ENCODE measurements around the gene NBPF8. TPM values are rescaled to one million over a fixed set of nuclear protein-coding genes. Genes with fewer than 3 reads are reported as not detected.
"Not testable (repeated sequence)": the region's sequence is repeated elsewhere in the genome, so short reads cannot be mapped to it uniquely, and the experiment has no call there.

NBPF8 gene
- 1.7 and 3.4 TPM in 2 replicates for total RNA-seq (2014; rRNA removed; shearing (Covaris generic); ENCODE audit: low replicate concordance)

- peak; percentile 85 for DNase-seq
- not testable (repeated sequence) for H3K27me3 ChIP-seq, H3K36me3 ChIP-seq, H3K9me3 ChIP-seq
- peak within 1 kb of the TSS; percentile 86 for H3K4me3 ChIP-seq
Observed at GRCh38 chr1:120414911-120415480, at the start of gene NBPF8. Gene NBPF8 (plus strand): TSS chr1:120415035. CDS start chr1:120436523, 21,488 bp downstream.

GRCh38 chr1:120367709-120368108, 47.1 kb upstream of the NBPF8 start:
- H3K4me3 ChIP-seq, H3K9me3 ChIP-seq, DNase-seq, H3K36me3 ChIP-seq, H3K27me3 ChIP-seq: not testable (repeated sequence)

GRCh38 chr1:120386651-120387050, 28.2 kb upstream of the NBPF8 start:
- not testable (repeated sequence) for H3K36me3 ChIP-seq, H3K4me3 ChIP-seq, H3K9me3 ChIP-seq, DNase-seq, H3K27me3 ChIP-seq

GRCh38 chr1:120388597-120389126, 26.2 kb upstream of the NBPF8 start:
- H3K4me3 ChIP-seq, H3K9me3 ChIP-seq, H3K36me3 ChIP-seq, H3K27me3 ChIP-seq: not testable (repeated sequence)
- DNase-seq: peak; percentile 2

- not testable (repeated sequence) for DNase-seq, H3K36me3 ChIP-seq, H3K27me3 ChIP-seq, H3K9me3 ChIP-seq, H3K4me3 ChIP-seq
Observed at GRCh38 chr1:120391365-120391764, 23.5 kb upstream of the NBPF8 start.

- not testable (repeated sequence) for H3K27me3 ChIP-seq, H3K4me3 ChIP-seq, DNase-seq, H3K9me3 ChIP-seq, H3K36me3 ChIP-seq
Observed at GRCh38 chr1:120393316-120394232, 21.3 kb upstream of the NBPF8 start.

- not testable (repeated sequence) for H3K27me3 ChIP-seq, H3K9me3 ChIP-seq, H3K4me3 ChIP-seq, DNase-seq, H3K36me3 ChIP-seq
Observed at GRCh38 chr1:120405348-120405747, 9.5 kb upstream of the NBPF8 start.

GRCh38 chr1:120414451-120414850, 384 bp upstream of the NBPF8 start:
- H3K4me3 ChIP-seq, H3K36me3 ChIP-seq, DNase-seq, H3K27me3 ChIP-seq, H3K9me3 ChIP-seq: not testable (repeated sequence)

GRCh38 chr1:120415492-120415961, 692 bp downstream of the NBPF8 start:
- DNase-seq: peak; percentile 76
- peak overlapping the region; percentile 86 for H3K4me3 ChIP-seq

GRCh38 chr1:120425063-120425462, 10.2 kb downstream of the NBPF8 start:
- not testable (repeated sequence) for H3K36me3 ChIP-seq, H3K27me3 ChIP-seq, H3K4me3 ChIP-seq, H3K9me3 ChIP-seq, DNase-seq

More at GRCh38 chr1:120415492-120415961, 692 bp downstream of the NBPF8 start:
- H3K9me3 ChIP-seq, H3K36me3 ChIP-seq, H3K27me3 ChIP-seq: not testable (repeated sequence)

GRCh38 chr1:120431626-120432025, 16.8 kb downstream of the NBPF8 start:
- H3K27me3 ChIP-seq, DNase-seq, H3K9me3 ChIP-seq, H3K4me3 ChIP-seq, H3K36me3 ChIP-seq: not testable (repeated sequence)

GRCh38 chr1:120433831-120434230, 19.0 kb downstream of the NBPF8 start:
- H3K9me3 ChIP-seq, H3K4me3 ChIP-seq, H3K36me3 ChIP-seq, DNase-seq, H3K27me3 ChIP-seq: not testable (repeated sequence)

- not testable (repeated sequence) for H3K4me3 ChIP-seq, H3K27me3 ChIP-seq, H3K36me3 ChIP-seq, DNase-seq, H3K9me3 ChIP-seq
Observed at GRCh38 chr1:120449124-120449523, 34.3 kb downstream of the NBPF8 start.

Other genes starting within 250 kb of the NBPF8 start
- gene SEC22B, start 238.5 kb upstream of the NBPF8 start, total RNA-seq (2014; rRNA removed; shearing (Covaris generic); ENCODE audit: low replicate concordance): 9.9 and 14.8 TPM in 2 replicates